GM19238 (cell line): ENCODE results near the gene E2F7.
"Not testable (repeated sequence)": the region's sequence is repeated elsewhere in the genome, so short reads cannot be mapped to it uniquely, and the experiment has no call there.

Experiments used
- DNase-seq: peaks from one replicate; pipeline ENCODE4 v3.0.0; 2011; ENCODE audit warnings: low spot score; ENCODE audit not compliant: insufficient read length

E2F7 gene, protein sequence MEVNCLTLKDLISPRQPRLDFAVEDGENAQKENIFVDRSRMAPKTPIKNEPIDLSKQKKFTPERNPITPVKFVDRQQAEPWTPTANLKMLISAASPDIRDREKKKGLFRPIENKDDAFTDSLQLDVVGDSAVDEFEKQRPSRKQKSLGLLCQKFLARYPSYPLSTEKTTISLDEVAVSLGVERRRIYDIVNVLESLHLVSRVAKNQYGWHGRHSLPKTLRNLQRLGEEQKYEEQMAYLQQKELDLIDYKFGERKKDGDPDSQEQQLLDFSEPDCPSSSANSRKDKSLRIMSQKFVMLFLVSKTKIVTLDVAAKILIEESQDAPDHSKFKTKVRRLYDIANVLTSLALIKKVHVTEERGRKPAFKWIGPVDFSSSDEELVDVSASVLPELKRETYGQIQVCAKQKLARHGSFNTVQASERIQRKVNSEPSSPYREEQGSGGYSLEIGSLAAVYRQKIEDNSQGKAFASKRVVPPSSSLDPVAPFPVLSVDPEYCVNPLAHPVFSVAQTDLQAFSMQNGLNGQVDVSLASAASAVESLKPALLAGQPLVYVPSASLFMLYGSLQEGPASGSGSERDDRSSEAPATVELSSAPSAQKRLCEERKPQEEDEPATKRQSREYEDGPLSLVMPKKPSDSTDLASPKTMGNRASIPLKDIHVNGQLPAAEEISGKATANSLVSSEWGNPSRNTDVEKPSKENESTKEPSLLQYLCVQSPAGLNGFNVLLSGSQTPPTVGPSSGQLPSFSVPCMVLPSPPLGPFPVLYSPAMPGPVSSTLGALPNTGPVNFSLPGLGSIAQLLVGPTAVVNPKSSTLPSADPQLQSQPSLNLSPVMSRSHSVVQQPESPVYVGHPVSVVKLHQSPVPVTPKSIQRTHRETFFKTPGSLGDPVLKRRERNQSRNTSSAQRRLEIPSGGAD

DNA sequence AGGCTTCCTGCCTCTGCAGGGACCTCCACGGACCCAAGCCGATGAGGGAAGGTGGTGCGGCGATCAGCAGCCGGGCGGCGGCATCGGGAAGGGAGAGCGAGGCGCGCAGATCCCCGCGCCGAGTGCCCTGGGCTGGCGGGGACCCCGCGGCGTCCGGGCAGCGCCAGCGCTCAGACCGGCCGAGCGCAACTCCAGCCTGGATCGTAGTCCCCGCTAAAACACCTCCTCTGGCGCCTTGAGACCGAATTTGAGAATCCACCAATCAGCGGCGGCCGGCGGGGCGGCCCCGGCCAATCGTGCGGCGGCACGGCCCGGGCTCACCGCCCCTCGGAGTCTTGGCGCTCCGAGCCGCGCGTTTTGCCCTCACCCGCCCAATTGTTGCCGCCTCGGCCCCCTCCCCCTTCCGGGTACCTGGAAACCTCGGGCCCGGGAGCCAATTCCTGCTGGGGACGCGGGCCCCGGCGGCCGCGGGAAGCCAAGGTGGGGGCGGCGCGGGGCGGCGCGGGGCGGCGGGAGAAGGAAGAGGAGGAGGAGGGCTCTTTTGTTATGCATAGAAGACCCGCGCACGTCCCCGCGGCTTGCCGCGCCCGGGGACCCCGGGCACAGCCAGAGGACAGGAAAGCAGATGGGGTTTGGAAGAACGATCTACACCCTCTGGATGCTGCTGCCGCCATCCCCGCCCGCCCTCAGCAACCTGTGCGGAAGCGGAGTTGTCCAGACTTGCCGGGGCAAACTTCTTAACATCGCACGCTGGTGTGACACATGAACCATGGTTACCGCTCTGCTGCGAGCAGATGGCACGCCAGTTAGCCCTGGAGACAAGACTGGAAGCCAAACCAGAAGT, at the start of gene E2F7:
Gene E2F7, minus strand, starts transcription at position 209 of the 844 bp plus-strand sequence. CDS start 934 bp downstream, outside the sequence.
- peak; percentile 88 for DNase-seq

DNA sequence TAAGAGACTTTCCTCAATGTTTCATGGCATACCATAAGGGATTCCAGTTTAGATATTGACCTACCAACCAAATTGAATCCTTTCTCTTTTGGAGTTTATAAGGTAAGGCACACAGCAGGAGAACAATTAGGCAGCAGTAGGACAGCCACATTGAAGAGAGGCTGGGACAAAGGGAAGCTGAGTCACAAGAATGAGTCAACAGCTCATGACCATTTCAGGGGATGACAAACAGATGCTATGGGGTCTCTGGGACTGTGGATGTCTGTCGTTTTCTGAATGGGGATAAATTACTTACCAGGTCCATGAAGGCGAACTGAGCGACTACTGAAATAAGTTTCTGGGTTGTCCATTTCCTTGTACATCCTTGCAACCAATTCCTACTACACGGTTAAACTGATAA, 48.6 kb upstream of the E2F7 start:
- no peak for DNase-seq

DNA sequence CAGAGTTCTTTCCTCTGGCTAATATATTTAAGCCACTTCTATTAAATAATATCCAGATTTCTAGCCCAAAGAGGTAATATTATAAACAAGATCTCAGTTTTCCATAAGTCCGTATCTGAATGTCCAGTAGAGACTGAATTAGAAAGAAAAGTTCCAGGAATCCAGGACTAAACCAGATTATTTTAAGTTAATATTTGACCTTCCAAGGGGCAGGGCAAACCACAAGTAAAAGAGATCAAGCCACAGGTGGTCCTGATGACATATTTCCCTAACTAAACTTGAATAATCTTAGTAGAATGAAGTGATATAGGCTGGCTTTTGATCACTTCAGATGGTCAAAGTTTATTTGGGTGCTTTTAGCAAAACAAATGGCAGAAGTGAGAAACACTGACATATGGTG, 43.3 kb upstream of the E2F7 start:
- no peak for DNase-seq

DNA sequence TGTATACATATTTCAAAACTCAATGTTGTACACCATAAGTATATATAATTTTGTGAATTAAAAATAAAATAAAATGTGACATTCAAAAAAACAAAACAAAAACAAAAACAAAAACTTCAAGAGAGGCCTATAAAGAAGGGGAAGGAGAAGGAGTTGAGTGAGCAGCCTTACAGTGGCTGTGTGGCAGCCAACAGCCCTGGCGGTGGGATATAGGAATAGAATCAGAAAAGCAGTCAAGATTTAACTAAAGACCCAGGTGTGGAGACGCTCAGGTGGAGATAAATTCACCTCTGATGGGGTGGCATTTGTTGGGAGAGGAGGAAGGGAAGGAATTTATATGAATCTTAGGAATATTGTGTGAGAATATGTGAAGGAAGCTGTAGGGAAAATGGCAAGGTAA, 41.8 kb upstream of the E2F7 start:
- DNase-seq, result no peak

DNA sequence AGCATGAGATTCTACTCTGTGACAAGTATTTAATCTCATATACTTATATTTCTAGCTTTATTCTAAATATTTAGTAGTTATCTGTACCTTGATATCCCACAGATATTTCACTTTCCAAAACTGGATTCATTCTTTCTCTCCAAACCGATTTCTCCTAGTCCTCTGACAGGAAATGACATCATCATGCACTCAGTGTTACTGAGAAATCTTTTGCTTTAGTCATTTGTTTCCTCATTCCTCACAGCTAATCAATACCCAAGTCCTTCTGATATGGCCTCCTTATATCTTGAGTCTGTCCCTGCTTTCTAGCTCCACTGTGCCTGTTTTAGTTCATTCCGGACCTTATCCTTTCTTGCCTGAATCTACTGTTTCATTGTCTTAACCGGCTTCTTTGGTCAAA, 39.4 kb upstream of the E2F7 start:
- DNase-seq, result no peak

DNA sequence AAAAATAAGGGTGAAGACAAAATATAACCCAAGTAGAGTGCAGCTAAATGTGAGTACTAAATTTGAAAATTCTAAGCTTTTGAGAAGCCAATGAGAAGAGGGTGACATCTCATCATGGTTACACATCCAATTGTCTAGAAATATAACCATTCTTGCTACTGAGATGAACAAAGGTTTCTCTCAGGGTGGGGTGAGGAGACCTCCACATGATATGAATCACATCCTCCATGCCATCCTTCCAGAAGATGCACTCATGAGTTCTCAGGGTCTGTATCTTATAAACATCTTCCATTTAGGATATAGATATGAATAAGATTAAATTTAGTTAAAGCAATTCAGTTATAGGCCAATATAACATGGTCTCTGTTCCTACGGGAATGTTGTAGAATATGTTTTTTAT, 38.9 kb upstream of the E2F7 start:
- no peak for DNase-seq

DNA sequence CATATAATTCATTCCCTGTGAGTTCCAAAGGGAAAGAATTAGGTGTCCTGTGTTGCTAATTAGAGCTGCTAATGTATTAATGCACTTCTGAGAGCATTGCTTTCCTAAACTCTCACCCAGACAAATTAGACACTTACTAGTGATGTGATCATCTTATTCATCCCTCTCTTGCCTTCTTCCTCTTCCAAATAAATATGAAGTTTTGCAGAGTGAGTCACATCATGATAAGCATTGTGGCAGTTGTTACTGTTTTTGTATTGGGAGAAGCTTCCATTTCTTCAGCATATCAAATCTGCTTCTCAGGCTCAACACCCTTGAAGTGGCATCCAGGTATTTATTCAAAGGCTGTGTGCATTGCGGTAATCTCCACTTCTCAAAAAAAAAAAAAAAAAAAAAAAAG, 37.3 kb upstream of the E2F7 start:
- no peak for DNase-seq

DNA sequence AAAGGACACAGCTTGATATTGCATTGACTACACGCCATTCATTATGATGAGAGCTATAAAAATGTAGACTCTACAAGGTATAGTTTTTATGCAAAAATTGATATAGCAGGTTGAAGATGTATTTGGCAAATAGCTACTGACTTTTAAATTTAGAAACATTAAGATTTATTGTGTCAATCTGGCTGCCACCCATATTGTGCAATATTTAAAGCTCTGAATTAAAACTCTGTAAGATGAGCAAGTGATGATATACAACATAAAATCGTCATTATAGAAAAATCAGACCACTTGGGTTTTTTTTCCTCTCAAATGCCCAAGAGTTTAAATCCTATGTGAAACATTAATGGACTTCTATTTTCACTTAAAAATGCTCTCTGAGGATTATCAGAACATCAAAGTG, 36.8 kb upstream of the E2F7 start:
- no peak for DNase-seq

DNA sequence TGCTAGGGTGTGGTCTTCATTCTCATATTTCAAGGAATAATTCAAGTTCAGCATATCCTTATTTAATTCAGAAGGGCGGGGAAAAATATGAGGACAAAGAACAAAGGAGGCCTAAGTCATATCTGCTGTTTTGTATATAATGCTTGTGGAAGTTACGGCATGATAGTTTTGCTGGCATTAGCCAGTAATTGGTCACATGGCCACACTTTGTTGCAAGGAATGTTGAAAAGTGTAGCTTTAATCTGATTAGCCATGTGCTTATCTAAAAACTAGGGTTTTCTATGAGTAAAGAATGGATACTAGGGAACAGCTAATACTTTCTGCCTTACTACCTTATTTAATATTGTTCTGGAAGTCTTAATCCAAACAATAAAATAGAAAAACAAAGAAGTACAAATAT, 34.4 kb upstream of the E2F7 start:
- DNase-seq, result no peak

DNA sequence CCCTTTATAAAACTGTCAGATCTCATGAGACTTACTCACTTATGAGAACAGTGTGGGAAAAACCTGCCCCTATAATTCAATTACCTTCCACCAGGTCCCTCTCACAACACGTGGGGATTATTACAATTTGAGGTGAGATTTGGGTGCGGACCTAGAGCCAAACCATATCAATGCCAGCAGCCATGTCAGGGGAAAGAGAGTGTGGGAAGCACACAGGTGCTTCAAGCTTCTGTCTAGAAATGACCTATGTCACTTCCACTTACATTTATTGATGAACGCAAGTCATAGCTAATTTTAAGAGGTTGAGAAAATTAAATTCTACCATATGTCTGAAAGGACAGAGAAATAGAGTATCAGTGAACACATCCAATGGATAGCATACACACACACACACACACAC, 32.5 kb upstream of the E2F7 start:
- DNase-seq, result no peak

DNA sequence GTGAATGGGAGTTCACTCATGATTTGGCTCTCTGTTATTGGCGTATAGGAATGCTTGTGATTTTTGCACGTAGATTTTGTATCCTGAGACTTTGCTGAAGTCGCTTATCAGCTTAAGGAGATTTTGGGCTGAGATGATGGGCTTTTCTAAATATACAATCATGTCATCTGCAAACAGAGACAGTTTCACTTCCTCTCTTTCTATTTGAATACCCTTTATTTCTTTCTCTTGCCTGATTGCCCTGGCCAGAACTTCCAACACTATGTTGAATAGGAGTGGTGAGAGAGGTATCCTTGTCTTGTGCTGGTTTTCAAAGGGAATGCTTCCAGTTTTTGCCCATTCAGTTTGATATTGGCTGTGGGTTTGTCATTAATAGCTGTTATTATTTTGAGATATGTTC, 26.9 kb upstream of the E2F7 start:
- DNase-seq, result not testable (repeated sequence)

DNA sequence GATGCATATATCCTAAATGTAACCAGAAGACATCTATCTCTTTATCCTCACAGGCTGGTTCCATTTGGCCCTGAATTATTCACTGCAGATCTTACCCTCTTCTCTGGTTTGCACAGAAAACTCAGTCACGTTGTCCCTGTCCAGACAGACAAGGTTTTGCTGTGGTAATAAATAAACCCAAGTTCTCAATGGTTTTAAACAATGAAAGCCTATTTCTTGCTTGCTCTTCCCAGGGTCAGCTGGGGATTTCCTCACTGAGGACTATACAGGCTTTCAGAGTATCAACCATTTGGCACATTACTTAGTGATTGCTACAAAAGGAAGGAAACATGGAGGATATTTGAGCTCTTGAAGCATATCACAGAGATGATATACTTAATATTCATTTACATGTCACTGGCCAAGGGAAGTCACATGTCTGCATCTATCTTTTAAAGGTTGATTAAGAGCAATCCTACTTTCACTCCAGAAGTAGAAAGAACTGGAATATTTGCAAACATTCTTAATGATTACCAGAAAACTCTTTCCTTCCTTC, 24.4 kb upstream of the E2F7 start:
- DNase-seq, result no peak

DNA sequence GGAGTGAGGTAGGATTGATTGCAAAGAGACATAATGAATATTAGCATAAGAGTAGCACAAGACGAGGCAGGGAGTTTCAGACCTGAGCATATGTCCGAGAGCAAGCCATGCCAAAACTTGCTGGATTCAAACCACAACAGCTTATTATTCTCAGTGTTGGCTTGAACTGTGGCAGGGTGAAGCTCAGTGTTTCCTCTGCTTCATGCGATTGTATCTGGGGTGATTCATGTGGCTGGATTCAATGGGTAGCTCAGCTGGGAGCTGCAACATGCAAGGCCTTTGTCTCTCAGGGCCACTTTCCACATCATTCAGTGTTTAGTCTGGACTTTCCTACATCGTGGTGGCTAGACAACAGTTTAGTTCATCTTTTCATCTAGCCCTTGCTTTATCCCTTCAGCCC, 22.1 kb upstream of the E2F7 start:
- no peak for DNase-seq

DNA sequence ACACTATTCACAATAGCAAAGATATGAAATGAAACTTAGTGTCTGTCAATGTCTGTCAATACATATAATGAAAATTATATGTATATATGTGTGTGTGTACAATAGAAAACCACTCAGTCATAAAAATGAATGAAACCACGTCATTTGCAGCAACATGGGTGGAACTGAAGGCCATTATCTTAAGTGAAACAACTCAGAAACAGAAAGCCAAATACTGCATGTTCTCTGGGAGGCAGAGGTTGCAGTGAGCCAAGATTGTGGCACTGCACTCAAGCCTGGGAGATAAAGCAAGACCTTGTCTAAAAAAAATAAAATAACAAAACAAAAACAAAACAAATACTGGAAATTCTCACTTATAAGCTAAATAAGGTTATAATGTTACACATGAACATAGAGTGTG, 16.7 kb upstream of the E2F7 start:
- no peak for DNase-seq

DNA sequence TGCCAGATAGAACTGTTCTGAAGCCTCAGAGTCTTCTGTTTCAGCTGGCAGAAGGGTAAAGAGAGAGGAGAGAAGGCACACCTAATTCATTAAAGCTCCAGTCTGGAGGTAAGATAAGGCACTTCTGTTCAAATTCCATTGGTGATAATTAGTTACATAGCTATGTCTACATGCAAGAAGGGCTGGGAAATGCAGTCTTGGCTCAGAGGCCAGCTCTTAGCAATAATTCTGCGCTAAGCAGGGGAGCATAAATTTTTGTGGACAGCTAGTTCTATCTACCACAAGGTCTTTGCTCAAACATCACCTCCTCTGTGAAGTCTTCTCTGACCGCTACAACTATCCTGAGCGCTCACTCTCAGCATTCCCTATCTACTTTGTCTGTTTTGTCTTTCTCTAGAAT, 14.3 kb upstream of the E2F7 start:
- no peak for DNase-seq

DNA sequence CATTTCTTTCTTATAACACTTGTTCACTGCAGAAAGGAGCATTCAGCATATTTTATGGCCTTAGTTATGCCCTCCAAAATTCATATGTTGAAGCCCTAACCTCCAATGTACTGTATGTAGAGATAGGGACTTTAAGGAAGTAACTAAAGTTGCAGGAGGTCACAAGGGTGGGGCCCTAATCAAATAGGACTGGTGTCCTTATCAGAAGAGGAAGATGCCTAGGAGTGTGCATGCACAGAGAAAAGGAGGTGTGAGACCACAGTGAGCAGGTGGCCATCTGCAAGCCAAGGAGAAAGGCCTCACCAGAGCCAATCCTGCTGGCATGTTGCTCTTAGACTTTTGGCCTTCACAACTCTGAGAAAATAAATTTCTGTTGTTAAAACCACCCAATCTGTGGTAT, 12.9 kb upstream of the E2F7 start:
- DNase-seq, result no peak

DNA sequence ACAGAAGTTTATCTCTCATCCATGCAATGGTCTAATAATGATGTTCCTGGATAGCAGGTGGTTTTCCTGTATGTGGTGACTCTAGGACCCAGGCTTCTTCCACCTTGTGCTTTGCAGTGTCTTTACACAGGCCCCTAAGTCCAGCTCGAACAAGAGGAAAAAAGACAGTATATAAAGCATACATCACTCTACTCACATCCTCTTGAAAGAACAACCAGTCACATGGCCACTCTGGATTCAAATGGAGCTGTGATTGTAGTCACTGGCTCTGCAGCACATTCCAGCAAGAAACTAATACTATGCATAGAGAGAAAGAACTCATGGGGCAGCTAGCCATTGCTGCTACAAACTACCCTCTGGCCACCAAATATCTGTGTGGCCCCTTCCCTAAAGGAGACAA, 11.5 kb upstream of the E2F7 start:
- no peak for DNase-seq

DNA sequence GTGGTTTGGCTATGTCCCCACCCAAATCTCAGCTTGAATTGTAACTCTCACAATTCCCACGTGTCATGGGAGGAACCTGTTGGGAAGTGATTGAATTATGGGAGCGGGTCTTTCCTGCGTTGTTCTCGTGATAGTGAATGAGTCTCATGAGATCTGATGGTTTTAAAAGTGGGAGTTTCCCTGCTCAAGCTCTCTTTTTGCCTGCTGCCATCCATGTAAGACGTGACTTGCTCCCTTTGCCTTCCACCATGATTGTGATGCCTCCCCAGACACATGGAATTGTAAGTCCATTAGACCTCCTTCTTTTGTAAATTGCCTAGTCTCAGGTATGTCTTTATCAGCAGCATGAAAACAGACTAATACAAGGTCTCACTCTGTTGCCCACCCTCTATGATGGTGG, 8.5 kb upstream of the E2F7 start:
- not testable (repeated sequence) for DNase-seq

DNA sequence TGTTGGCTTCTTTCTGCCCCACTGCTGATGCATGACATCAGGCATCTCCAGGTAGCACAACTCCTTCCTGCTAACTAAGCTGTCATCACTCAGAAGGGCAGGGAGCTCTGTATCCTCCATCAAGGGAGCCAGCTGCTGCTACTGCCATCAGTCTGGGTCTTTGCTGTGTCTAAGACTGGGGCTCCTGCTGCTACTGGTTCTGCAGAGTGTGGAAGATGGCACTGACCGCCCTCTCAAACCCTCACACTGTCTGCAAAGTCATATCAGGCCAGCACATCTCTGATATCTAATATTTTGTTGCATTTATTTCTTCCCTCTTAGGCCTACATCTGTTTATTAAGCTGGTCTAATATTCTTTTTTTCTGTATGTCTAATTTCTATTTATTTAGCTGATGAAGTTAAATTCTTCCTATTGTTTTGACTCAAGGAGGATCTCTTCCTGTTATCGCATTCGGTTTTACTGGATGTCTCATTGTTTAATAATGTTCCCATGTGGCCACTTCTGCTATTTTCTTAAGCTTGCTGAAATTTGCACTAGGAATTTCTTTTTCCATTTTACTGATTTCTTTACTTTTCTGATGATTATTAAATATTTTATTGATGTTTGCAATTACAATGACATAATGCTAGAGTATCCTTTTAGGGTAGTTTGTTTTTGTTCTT, 7.6 kb upstream of the E2F7 start:
- no peak for DNase-seq

DNA sequence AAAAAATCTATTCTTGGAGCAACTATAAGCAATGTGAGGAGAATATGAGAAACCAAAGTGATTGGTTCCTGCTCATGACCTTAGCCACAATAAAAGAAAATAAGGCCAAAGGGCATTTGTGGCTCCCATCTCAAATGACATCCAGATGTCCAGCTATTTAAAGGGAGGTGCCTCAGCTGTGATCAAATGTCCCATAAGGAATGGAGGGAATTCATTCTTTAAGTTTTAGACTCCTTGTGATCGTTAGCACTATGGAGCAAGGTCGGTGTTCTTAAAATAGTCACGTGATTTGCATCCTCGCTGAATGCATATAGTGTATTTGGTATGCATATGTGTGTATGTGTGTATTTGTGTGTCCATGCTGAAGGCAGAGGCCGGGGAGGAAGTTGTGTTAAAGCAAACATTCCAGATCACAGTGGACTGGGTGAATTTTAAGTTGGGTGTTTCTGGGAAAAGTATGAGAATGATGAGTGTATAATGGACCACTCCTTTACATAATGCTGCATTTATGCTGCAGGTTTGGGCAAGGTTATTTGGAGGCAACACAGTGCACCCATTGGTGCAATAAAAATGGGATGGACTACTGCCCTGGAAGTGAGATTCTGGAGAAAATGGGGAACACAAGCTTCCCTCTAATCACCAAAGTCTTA, 5.6 kb upstream of the E2F7 start:
- no peak for DNase-seq
